Stimulated activated CD8-positive, alpha-beta memory T cell treated with anti-CD3 and anti-CD28 coated beads, Interleukin-4, amount 100 ng/mL, for 4 hours (primary cell): ENCODE results near the gene RASA3.
"Not testable (repeated sequence)": the region's sequence is repeated elsewhere in the genome, so short reads cannot be mapped to it uniquely, and the experiment has no call there.

Source experiments
- DNase-seq, 2 donors: peaks; one replicate each; pipeline ENCODE4 v3.0.0-alpha.2; 2020; ENCODE audit warnings: low read depth in 2 of 2, low spot score in 1 of 2

Gene RASA3

GRCh38 chr13:114024603-114025404, 107.6 kb downstream of the RASA3 start:
- DNase-seq = no peak

DNA sequence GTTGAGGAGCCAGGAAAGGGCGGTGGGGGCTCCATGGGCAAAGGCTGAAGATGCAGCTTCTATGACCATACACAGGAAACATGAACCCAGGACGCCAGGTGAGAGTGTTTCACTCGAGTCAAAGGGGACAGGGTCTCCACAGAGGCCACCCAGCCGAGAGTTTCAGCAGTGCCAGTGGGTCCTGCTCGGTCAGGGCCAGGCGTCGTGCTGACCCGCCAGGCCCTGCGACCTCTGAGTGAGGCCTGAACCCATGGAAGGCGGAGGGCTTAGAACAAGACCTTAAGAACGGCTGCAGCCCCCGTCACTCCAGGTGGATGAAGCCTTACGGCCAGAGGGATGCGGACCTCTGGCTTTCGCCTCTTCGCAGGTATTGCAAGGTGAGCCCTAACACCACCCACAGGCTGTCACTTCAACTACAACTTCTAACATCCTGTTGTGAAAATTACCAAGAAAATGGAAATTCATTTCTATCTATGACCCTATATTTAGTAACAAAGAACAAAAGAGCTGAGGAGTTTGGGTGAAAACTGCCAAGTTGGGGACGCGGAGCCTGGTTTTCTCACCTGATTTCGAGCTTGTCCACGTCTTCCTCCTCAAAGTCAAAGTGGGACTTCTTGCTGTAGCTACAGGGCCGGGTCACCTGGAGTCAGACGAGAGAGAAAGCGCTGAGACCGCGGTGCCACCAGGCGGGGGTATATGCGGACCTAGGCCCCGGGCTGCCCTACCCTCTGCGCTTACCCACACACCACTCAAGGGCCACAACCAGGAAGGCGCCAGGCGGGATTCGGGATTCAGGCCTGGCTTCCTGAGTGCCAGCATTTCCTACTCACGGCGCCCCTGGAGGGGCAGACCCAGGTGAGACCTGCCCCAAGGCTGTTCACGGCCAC, 108.5 kb downstream of the RASA3 start:
- no peak for DNase-seq

DNA sequence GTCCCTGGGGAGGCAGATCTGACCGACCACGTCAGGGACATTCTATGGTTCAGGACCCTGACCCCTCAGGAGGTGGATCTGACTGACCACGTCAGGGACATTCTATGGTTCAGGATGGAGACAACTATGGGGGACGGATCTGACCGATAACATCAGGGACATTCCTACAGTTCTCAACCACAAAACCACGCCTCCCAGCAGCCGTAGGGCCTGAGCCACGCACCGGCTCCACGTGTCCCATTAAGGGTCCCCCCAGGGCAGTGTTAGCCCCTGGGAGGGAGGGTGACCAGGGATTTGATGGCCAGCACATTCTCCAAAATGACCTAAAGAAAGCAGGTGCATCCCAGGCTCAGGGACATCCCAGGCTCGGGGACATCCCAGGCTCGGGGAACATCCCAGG, 109.5 kb downstream of the RASA3 start:
- DNase-seq = no peak

- DNase-seq = no peak
These were observed 110.1 kb downstream of the RASA3 start for GRCh38 chr13:114022309-114022669.

DNA sequence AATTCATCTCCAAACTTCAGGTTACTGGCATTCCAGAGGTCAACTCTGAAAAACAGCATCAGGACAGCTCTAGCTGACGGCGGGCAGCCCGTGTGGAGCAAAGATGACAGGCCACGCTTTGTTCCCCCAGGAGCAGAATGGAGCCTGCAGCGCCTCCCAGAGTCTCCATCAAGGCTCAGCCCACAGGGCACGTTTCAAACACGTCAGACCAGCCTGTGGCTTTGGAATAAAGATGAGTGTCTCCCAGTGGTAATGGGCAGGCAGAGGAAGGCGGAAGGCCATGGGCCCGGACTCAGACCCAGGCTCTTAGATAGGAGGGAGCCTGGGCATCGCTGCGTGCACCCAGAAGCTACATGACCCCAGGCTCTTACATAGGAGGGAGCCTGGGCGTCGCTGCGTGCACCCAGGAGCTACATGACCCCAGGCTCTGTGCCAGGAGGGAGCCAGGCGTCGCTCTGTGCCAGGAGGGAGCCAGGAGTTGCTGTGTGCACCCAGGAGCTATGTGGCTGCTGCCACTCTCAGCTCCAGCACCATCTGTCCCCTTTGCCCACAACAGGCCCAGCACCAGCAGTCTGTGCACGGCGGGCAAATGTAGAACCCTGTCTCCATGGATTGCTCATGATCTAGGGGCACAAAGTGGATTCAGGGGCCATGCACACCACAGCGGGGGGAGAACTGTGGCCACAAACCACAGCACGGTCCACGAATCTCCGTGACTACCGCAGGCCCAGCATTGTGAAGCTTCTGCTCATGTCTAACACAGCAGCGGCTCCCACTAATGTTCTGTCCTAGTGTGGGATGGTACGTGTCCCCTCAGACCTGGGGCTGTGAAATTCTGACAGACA, 110.7 kb downstream of the RASA3 start:
- no peak for DNase-seq

DNA sequence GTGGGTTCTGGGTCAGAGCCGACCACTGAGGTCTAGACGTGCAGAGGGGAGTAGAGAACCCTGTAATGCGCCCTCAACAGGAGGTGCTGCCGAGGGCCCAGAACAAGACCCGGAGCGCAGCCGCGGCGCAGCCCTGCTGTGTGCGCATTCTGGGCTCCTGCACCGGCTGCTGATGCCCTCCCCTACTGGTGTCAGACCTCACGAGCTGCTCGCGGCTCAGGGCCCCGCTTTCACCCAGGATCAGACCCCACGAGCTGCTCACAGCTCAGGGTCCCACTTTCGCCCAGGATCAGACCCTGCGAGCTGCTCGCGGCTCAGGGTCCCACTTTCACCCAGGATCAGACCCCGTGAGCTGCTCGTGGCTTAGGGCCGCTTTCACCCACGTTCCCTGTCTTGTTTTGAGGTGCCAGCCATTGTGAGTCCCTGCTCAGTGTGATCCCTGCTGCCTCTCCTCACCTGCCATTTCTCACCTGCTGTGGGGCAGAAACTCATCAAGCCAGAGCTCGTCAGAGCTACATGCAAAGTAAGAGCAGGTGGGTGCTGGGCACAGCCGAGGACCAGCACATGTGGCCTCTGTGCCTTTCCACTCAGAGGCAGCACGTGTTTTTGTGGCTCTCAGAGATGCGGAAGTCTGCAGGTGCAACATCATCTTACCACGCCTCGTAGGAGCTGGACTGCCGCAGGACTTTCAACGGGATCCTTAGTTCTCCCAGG, 111.5 kb downstream of the RASA3 start:
- no peak for DNase-seq

GRCh38 chr13:114020134-114020533, 112.3 kb downstream of the RASA3 start:
- DNase-seq = not testable (repeated sequence)

DNA sequence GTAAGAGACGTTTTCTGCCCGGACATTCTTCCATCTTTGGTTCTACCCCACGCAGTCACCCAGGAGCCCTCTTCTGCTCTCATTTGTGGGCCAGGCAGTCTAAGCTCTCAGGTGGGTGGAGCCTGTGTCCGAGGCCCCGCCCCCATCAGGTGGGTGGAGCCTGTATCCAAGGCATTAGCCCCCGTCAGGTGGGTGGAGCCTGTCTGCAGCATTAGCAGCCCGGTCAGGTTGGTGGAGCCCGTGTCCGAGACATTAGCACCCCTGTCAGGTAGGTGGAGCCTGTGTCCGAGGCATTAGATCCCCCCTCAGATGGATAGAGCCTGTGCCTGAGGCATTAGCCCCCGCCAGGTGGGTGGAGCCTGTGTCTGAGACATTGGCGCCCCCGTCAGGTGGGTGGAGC, 113.1 kb downstream of the RASA3 start:
- no peak for DNase-seq

- DNase-seq = no peak
These were observed 113.9 kb downstream of the RASA3 start for GRCh38 chr13:114018461-114019055.

DNA sequence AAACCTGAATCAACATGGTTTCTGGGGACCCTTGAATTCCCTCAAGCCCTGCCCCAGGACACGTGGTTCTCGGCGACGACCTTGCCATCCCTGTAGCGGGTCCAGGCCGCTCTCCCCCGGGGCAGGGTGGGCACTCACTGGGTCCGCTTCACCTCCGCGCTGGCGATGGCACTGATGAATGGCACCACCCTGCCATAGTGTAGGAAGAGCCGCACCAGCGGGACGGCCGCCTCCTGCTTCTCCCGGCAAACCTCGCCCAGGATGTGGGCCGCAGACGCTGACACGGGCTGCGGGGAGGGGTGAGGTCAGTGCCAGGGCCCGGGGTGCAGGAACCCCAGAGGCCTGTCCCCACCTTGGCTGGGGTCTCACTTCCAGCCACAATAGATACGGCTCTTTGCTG, 114.5 kb downstream of the RASA3 start:
- no peak for DNase-seq

- no peak for DNase-seq
These were observed 115.3 kb downstream of the RASA3 start for GRCh38 chr13:114017028-114017630.

DNA sequence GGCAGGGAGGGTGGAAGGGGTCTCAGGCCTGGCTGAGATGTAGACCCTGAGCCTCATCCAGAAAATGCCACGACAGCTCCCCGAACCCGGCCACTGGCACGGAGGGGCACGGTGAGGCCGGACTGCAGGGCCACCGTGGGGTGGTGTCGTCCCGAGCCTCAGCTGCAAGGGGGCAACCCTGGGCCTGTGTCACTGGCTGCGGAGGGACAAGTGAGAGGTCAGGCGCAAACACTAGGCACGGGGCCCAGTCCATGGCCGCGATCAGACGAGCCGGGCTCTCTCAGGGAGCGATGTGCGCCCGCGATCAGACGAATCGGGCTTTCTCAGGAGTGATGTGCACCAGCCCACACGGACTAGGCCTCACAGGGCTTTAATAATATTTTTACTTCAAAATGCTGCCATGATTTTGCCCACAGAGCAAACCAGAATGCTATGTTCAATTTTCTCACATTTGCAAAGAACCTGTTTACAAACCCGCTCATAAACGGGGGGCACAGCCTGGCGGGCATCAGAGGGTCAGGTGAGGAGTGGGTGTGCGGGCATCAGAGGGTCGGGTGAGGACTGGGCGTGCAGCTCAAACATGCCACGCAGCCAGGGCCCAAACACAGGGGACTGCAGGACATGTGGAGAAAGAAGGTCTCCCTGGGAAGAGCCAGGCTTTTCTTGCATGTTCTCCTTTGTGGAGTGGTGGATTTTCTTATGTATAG, 115.9 kb downstream of the RASA3 start:
- no peak for DNase-seq

DNA sequence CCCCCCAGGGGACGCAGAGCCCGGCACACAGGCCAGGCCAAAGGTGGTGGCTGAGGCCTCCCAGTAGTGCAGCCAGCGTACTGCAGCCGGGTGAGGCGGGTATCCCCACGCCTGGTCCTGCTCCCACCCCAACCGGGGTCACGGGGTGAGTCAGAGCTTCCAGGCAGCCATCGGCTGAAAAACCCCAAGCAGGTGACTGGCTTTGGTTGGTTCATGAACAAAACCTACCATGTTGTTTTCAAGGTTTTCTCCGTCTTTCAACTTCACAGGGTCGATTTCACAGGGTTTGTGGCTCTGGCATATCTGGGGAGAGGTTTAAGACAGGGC, 116.5 kb downstream of the RASA3 start:
- DNase-seq = no peak

DNA sequence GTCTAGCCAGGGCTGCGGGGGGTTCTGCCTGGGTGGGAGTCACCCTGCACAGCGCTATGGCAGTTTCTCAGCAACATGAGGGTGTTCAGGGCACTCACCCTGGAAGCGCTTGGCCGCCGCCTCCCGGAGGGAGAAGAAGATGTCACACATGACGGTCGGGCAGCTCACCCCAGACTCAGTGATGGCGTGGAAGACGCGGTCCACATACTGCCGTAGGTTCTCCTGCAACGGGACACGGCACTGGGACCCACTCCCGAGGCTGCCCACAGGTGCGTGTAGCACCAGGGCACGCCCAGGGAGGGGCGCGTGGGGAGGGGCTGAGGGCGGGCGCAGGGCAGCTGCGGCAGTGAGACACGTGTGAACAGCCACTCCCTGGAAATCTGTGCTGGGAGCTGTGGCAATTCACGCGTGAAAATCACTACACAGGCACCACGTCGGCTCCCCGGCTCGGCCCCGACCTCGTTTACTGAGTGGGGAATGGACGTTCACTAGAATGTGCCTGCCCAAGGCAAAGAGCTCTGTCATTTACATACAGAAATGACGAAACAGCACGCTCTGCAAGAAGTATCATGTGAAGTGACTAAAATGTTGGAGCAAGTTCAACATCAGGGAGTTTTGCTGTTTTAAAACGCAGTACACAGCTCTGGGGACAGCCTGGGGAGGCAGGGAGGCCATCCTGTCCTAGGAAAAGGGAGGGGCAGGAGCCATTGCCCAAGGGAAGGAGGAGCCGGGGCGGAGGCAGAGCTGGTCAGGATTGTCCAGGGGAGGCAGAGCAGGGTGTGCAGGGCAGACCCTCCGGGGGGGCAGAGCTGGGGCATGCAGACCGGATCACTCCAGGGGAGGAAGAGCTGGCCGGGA, 117.1 kb downstream of the RASA3 start:
- no peak for DNase-seq

DNA sequence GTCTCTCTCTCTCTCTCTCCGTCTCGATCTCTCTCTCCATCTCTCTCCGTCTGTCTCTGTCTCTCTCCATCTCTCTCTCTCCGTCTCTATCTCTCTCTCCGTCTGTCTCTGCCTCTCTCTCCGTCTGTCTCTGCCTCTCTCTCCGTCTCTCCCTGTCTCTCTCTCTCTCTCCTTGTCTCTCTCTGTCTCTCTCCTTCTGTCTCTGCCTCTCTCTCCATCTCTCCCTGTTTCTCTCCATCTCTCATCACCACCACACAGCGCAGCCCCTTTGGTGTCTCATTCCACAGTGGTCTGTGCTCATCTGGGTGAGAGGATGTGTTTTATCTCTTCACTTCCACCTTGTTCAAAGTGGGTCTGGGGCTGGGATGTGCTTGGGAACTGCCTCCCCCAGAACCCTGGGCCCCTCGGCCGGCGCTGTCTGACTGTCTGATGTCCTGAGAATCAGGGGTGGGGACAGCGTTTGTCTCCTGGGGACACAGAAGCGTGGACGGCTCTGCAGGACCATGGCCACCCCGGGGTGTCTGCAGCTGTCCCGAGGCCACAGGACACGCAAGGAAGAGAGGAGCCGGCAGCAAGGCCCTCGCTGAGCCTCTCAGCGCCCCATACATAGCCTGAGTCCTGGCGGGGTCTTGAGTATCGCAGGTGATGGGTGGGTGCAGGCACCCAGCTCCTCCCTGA, 118.3 kb downstream of the RASA3 start:
- DNase-seq = no peak

DNA sequence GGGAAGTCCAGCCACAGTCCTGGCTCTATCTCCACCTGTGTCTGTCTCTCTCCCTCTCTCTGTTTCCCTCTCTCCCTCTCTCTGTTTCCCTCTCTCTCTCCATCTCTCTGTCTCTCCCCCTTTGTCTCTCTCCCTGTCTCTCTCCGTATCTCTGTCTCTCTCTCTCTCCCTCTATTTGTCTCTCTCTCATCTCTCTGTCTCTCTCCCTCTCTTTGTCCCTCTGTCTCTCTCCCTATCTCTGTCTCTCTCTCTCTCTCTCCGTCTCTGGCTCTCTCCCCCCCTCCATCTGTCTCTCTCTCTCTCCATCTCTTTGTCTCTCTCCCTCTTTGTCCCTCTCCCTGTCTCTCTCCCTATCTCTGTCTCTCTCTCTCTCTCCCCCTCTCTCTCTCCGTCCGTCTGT, 119.1 kb downstream of the RASA3 start:
- DNase-seq = no peak

GRCh38 chr13:114012921-114013320, 119.5 kb downstream of the RASA3 start:
- no peak for DNase-seq

GRCh38 chr13:114012141-114012540, 120.3 kb downstream of the RASA3 start:
- DNase-seq = no peak
